Stimulated activated CD8-positive, alpha-beta memory T cell treated with anti-CD3 and anti-CD28 coated beads, Interleukin-4, amount 100 ng/mL, for 1 hour (primary cell): Measurements from ENCODE around the gene MDFIC2.
"Not testable (repeated sequence)": the region's sequence is repeated elsewhere in the genome, so short reads cannot be mapped to it uniquely, and the experiment has no call there.

ENCODE experiments used
- DNase-seq, 2 donors: peaks; one replicate each; pipeline ENCODE4 v3.0.0-alpha.2; 2020; ENCODE audit warnings: low read depth in 2 of 2, low spot score in 1 of 2

The MDFIC2 gene

GRCh38 chr3:70261283-70261682 lies 51.2 kb downstream of the MDFIC2 start:
- DNase-seq = no peak

- DNase-seq = no peak
Observed at GRCh38 chr3:70256566-70256965, 55.9 kb downstream of the MDFIC2 start.

- no peak for DNase-seq
Observed at GRCh38 chr3:70250492-70250891, 61.9 kb downstream of the MDFIC2 start.

- DNase-seq = no peak
Observed at GRCh38 chr3:70249509-70250160, 62.8 kb downstream of the MDFIC2 start.

- DNase-seq = no peak
Observed at GRCh38 chr3:70248856-70249255, 63.6 kb downstream of the MDFIC2 start.

GRCh38 chr3:70247955-70248354 lies 64.5 kb downstream of the MDFIC2 start:
- no peak for DNase-seq

GRCh38 chr3:70245746-70246525 lies 66.5 kb downstream of the MDFIC2 start:
- DNase-seq = no peak

GRCh38 chr3:70244422-70244821 lies 68.0 kb downstream of the MDFIC2 start:
- DNase-seq = no peak

- no peak for DNase-seq
Observed at GRCh38 chr3:70242297-70242882, 70.0 kb downstream of the MDFIC2 start.

- no peak for DNase-seq
Observed at GRCh38 chr3:70233812-70234211, 78.6 kb downstream of the MDFIC2 start.

GRCh38 chr3:70233112-70233511 lies 79.3 kb downstream of the MDFIC2 start:
- no peak for DNase-seq

GRCh38 chr3:70231266-70231701 lies 81.2 kb downstream of the MDFIC2 start:
- no peak for DNase-seq

- DNase-seq = no peak
Observed at GRCh38 chr3:70227437-70227836, 85.0 kb downstream of the MDFIC2 start.

GRCh38 chr3:70225146-70225545 lies 87.3 kb downstream of the MDFIC2 start:
- no peak for DNase-seq

GRCh38 chr3:70224337-70224736 lies 88.1 kb downstream of the MDFIC2 start:
- no peak for DNase-seq

- no peak for DNase-seq
Observed at GRCh38 chr3:70218471-70218870, 94.0 kb downstream of the MDFIC2 start.

GRCh38 chr3:70211274-70211673 lies 101.2 kb downstream of the MDFIC2 start:
- not testable (repeated sequence) for DNase-seq

GRCh38 chr3:70201975-70202374 lies 110.5 kb downstream of the MDFIC2 start:
- DNase-seq = no peak

- DNase-seq = no peak
Observed at GRCh38 chr3:70189884-70190473, 122.5 kb downstream of the MDFIC2 start.

- no peak for DNase-seq
Observed at GRCh38 chr3:70186221-70186620, 126.2 kb downstream of the MDFIC2 start.

- no peak for DNase-seq
Observed at GRCh38 chr3:70185661-70186060, 126.8 kb downstream of the MDFIC2 start.
